OCI-LY1 (cell line): ENCODE measurements around the gene MCF2L2.

Experiments
- H2AFZ ChIP-seq: fragments of 200-600 bp; sonication (generic), shearing (Covaris generic); 2 replicates; pipeline ENCODE4 v1.6.0; 2014; ENCODE audit warnings: antibody characterized with exemption, mild to moderate bottlenecking, low read length
- H3F3A ChIP-seq: fragments of 200-600 bp; sonication (generic), shearing (Covaris generic); 2 replicates; pipeline ENCODE4 v1.6.0; 2014; ENCODE audit warnings: mild to moderate bottlenecking, antibody characterized with exemption, low read length, moderate library complexity; ENCODE audit not compliant: insufficient read depth
- H3K27ac ChIP-seq: fragments of 200-600 bp; sonication (generic); 2 replicates; pipeline ENCODE4 v1.5.1; 2014; ENCODE audit warnings: low read length, mixed run types, mild to moderate bottlenecking, low read depth; ENCODE audit not compliant: poor library complexity, severe bottlenecking
- H3K27me3 ChIP-seq: fragments of 200-600 bp; sonication (generic); 2 replicates; pipeline ENCODE4 v1.6.0; 2014; ENCODE audit warnings: antibody characterized with exemption, mild to moderate bottlenecking, low read length, moderate library complexity; ENCODE audit not compliant: insufficient read depth
- H3K36me3 ChIP-seq: fragments of 200-600 bp; sonication (generic); 2 replicates; pipeline ENCODE4 v1.6.1; 2014; ENCODE audit warnings: mild to moderate bottlenecking, antibody characterized with exemption, low read length, moderate library complexity, mixed read lengths; ENCODE audit not compliant: insufficient read depth
- H3K4me1 ChIP-seq: fragments of 200-600 bp; sonication (generic); 2 replicates; pipeline ENCODE4 v1.5.1; 2014; ENCODE audit warnings: mild to moderate bottlenecking, low read length, moderate library complexity; ENCODE audit not compliant: insufficient read depth, severe bottlenecking
- H3K4me2 ChIP-seq: fragments of 200-600 bp; sonication (generic), shearing (Covaris generic); 2 replicates; pipeline ENCODE4 v1.6.1; 2014; ENCODE audit warnings: low read length
- H3K4me3 ChIP-seq: fragments of 200-600 bp; sonication (generic); 2 replicates; pipeline ENCODE4 v1.5.1; 2014; ENCODE audit warnings: low read length, low read depth, mild to moderate bottlenecking, mixed read lengths; ENCODE audit not compliant: poor library complexity, severe bottlenecking
- H3K79me2 ChIP-seq: fragments of 200-600 bp; shearing (Covaris generic); 2 replicates; pipeline ENCODE4 v1.6.1; 2016; ENCODE audit warnings: mixed run types, low read length, mixed read lengths; ENCODE audit not compliant: insufficient read depth
- H3K9ac ChIP-seq: fragments of 200-600 bp; sonication (generic), shearing (Covaris generic); 2 replicates; pipeline ENCODE4 v1.6.1; 2014; ENCODE audit warnings: mild to moderate bottlenecking, low read length, mixed read lengths
- H3K9me2 ChIP-seq: fragments of 200-600 bp; sonication (generic), shearing (Covaris generic); 2 replicates; pipeline ENCODE4 v1.6.1; 2014; ENCODE audit warnings: low read depth, mild to moderate bottlenecking, low read length, mixed read lengths
- H3K9me3 ChIP-seq: fragments of 200-600 bp; shearing (Covaris generic); 2 replicates; pipeline ENCODE4 v1.6.1; 2014; ENCODE audit warnings: low read length, mixed read lengths
- H4K20me1 ChIP-seq: fragments of 200-600 bp; sonication (generic), shearing (Covaris generic); 2 replicates; pipeline ENCODE4 v1.6.0; 2016; ENCODE audit warnings: mild to moderate bottlenecking, low read length; ENCODE audit not compliant: insufficient read depth
- CTCF ChIP-seq: fragments of 200-600 bp; sonication (generic), shearing (Covaris generic); IDR thresholded peaks from 2 replicates; pipeline ENCODE4 v1.5.1; 2017; ENCODE audit warnings: mild to moderate bottlenecking, antibody characterized with exemption, low read length, moderate library complexity, mixed read lengths
- EZH2 ChIP-seq: fragments of 200-600 bp; sonication (generic), shearing (Covaris generic); IDR thresholded peaks from 2 replicates; pipeline ENCODE4 v1.8.0; 2017; ENCODE audit warnings: borderline replicate concordance, mixed run types, mild to moderate bottlenecking, antibody characterized with exemption, low read length, moderate library complexity, mixed read lengths

The MCF2L2 gene

GRCh38 chr3:183279371-183279770 lies 149.0 kb downstream of the MCF2L2 start:
- TF ChIP-seq CTCF (no peak), EZH2 (no peak)
- H3K9me3 ChIP-seq: no peaks in the 10 kb centered on the region
- no peaks in the 10 kb centered on the region for H3F3A ChIP-seq
- H3K27me3 ChIP-seq: no peaks in the 10 kb centered on the region
- H3K36me3 ChIP-seq: no peaks in the 10 kb centered on the region
- no peak overlapping the region for H3K9ac ChIP-seq
- H3K27ac ChIP-seq: no peak overlapping the region
- H3K79me2 ChIP-seq: no peaks in the 10 kb centered on the region
- no peaks in the 10 kb centered on the region for H3K9me2 ChIP-seq
- no peak overlapping the region for H2AFZ ChIP-seq
- no peak overlapping the region for H3K4me2 ChIP-seq
- H3K4me3 ChIP-seq: no peak overlapping the region
- peaks cover 4% of the 10 kb centered on the region for H3K4me1 ChIP-seq
- H4K20me1 ChIP-seq: no peaks in the 10 kb centered on the region

- Histone ChIP-seq H2AFZ (no peak overlapping the region), H3K4me2 (no peak overlapping the region), H3K27ac (no peak overlapping the region), H3K4me3 (no peak overlapping the region), H3K9me3 (no peaks in the 10 kb centered on the region), H4K20me1 (no peaks in the 10 kb centered on the region), H3K36me3 (no peaks in the 10 kb centered on the region), H3F3A (no peaks in the 10 kb centered on the region), H3K9me2 (no peaks in the 10 kb centered on the region), H3K4me1 (peaks cover 4% of the 10 kb centered on the region), H3K79me2 (no peaks in the 10 kb centered on the region), H3K27me3 (no peaks in the 10 kb centered on the region), H3K9ac (no peak overlapping the region)
- no peak for TF ChIP-seq EZH2
- no peak for TF ChIP-seq CTCF
These were observed 149.8 kb downstream of the MCF2L2 start for GRCh38 chr3:183278479-183279088.

- Histone ChIP-seq H2AFZ (no peak overlapping the region), H3K4me1 (peaks cover 4% of the 10 kb centered on the region), H4K20me1 (no peaks in the 10 kb centered on the region), H3K79me2 (no peaks in the 10 kb centered on the region), H3F3A (no peaks in the 10 kb centered on the region), H3K9ac (no peak overlapping the region), H3K27me3 (no peaks in the 10 kb centered on the region), H3K4me3 (no peak overlapping the region), H3K27ac (no peak overlapping the region), H3K36me3 (no peaks in the 10 kb centered on the region), H3K4me2 (no peak overlapping the region), H3K9me2 (no peaks in the 10 kb centered on the region), H3K9me3 (no peaks in the 10 kb centered on the region)
- TF ChIP-seq EZH2: no peak
- no peak for TF ChIP-seq CTCF
These were observed 151.2 kb downstream of the MCF2L2 start for GRCh38 chr3:183277260-183277659.
